ENCODE data around the gene ACSL6.

ACSL6 gene

DNA sequence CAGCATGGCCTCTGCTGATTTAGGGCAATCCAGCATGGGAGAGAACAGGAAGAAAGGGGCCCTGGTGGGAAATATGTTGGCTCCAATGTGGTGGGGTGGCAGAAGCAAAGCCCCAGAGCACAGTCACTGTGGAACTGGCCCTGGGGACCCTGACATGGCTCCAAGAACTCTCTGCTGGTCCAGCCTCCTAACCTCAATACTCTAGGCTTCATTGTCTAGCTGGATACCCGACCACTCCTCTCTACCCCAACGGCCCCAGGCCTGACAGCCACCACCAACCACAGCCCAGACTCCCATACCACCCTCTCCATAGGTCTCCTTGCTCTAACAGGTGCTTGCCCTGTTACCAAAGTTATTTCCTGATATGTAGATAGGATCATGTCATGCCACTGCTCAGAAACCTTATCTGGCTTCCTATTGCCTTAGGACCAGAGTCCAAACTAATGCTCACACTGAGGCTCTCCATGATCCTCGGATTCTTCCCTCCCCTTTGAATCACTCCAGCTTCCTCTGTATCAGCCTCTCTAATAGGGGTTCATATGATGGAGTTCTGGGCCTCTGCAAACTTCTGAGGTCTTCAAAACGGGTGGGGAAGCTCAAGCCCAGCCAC, 12.9 kb downstream of the ACSL6 start:
- DNase-seq = no peak

GRCh38 chr5:131997727-131998117, 13.7 kb downstream of the ACSL6 start:
- DNase-seq = no peak

DNA sequence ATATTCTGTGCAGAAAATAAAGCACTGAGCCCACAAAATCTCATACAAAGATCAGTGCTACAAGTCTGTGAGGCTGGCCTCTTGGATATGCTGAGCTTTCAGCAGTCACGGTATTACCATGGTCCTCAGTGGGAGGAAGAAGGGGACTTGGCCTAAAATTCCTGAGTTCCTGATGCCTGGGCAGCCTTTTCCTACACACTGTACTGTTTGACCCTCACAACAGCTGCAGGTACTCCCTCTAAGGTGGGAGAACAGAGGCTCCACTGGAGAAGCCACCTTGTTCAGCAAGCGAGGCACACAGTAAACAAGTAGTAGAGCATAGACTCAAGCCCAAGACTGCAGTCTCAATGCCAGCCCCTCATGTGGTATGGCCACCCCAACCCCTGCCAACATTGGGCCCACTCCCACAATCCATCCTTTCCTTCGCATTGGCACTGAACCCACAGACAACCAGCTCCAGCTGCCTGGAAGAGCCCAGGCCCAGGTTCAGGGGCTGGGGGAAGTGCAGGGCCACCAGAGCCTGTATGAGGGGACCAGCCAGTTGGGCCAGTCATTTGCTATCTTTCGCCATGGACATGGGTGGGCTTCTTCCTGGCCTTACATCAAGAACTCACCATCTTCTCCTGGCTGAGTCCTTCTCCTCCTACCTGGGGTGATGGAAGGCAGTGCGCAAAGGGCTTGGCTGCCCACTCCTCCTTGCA, 14.3 kb downstream of the ACSL6 start:
- no peak for DNase-seq

DNA sequence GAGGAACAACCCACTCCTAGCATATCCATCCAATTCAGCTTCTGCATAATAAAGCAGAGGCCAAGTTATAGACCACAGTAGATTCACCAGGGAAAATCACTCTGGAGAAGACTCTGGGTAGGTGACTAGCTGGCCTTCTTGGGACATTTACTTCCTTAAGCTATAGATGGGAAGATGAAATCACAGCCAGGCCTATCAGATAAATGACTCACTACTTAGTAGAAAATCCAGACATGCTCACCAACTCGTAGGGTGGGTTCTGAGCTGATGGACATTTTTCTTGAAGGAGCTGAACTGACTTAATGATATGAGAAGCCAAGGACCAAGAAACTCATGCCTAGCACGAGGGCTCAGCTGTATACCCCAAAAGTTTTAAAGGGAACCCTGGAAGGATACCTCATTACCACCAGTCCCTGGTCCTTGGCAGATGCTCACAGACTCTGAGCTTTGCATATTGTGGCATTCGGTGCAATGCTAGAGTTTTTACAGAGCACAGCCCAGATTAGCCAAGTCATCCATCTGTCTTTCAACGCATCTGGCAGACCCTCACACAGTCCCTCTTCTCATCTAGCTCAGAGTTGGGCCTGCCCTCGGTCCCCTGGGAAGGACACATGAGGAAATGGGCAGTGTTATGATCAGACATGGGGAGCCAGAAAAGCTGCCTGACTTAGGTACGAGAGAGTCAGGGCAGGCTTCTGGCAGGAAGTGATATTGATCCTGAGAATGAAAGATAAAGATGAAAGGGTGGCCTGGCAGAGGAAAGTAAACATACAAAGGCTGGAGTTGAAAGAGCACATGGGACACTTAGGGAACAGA, 15.0 kb downstream of the ACSL6 start:
- no peak for DNase-seq

DNA sequence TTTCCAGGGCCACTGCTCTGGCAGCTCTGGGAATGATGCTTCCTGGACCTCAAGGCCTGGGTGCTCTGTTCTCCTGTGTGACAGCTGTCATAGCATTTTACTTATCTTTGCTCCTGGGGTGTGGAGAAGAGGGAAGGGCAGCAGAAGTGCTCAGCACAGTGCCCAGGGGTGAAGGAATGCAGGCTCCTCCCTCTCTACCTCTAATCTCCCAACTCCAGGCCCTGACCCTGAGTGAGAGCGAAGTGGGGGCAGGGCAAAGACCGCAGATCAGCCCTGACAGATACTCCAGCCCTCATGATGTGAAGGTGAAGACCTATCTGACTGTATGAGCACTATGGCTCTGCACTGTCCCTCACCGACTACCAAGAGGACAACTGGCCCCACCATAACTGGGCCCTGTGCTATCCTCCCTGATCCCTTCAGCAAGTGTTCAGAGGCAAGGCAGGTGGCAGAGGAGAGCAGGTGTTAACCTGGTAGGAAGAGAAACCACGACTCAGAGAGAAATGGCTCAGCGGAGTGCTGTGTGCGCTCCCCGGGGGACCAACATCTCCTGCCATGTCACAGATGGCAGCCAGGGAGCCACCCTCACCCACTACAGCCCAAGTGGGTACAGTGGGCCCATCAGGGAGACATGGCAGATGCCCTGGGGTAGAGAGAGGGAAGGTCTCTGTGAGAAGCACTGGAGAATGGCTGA, 16.8 kb downstream of the ACSL6 start:
- DNase-seq = no peak

- no peak for DNase-seq
These were observed 17.4 kb downstream of the ACSL6 start for GRCh38 chr5:131994090-131994489.

GRCh38 chr5:131993676-131994075, 17.8 kb downstream of the ACSL6 start:
- no peak for DNase-seq

DNA sequence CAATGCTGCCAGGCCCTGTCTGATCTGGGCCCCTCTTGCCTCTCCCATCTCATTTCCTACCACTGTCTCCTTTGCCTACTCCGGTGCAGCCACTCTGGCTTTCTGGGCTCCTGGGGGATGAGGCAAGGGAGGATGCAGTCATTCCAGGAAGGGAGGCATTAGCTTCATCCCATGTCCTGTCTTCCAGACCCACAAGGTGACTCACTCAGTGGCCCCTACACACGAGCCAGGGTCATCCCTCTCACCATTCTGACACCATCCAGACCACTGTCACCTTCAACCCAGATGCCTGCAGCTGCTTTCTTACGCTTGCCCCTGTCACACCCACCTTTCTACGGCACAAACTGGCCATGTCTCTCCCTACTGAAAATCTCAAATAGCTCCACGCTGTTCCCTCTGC, 19.1 kb downstream of the ACSL6 start:
- no peak for DNase-seq

DNA sequence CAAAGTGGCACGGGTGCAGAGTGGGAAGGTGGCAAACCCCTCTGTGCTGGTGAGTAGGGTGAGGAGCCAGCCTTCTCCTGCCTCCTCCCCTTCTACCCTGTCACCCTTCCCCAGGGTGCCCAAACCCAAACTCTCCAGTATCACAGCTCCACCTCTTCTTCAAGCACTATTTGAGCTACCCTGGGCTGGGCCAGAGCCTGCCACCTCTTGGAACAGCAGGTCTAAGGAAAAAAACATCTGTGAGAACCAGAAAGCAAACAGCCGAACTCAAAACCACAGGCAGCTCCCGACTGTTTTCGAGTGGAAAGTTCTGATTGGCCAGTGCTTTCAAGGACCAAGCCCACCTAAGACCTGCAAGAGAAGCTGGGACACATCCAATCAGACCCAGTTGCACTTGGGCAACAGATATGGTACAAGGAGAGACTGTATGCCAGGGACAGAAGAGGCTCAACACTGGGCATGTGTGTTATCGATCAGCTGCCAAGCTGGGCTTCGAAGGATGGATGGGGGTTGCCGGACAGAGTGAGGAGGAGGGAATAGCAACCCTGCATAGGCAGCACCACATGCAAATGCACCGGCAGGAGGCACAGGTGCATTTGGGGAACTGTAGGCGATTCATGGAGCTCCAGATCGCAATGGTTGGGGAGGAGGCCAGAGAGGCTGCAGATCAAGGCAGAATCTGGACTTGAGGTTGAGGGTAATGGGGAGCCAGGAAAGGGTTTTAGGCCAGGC, 19.7 kb downstream of the ACSL6 start:
- DNase-seq = no peak

- no peak for DNase-seq
These were observed 20.7 kb downstream of the ACSL6 start for GRCh38 chr5:131990716-131991115.

DNA sequence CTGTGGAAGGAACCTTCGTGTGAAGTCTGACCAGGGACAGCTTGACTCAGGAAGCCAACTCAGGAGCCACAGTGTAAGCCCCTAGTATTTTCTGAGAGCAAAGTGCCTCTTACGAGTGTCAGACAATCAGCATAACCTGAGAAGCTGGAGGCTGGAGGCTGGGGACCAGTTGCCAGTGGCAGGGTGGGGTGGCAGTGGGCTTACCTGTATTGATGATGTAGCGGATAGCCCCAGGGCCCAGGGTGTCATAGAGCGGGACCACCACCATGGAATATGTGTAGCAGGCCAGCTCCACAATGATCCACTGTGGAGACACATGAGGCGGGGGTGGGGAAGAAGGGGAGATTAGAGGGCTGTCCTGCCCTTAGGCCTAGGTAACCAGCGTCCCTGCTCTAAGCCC, 22.9 kb downstream of the ACSL6 start:
- no peak for DNase-seq

- no peak for DNase-seq
These were observed 24.2 kb downstream of the ACSL6 start for GRCh38 chr5:131987251-131987650.

DNA sequence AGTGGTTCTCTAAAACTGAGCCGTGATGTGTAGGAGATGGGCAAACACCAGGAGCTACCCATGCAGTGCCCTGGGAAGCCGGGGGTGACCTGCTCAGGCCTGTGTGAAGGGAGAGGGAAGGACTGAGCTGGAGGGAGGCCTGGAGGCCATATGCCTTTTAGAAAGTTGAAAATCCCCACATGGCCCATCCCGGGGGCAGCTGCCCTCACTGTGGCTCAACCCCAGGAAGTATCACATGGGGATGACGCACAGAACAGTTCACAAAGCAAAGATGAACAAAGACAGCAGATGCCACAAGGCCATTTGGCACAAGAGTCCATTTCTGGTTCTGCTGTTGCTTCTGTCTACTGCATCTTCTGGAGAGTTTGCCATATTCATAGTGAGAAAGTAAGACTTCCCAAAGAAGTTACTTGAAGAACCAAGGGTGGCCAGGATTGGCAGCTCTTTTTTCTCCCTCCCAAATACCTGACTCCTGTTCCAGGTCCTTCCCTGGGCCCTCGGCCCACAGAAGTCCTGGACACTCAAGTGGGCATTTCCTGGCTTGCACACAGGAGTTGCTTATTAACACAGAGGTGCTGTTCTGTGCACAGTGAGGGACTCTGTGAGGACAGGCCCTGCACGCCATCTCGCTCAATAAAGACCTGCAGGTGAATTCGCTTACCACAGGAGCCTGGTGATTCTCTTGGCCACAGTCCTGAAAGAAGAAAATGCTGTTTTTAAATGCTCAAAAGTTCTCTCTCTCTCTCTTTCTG, 25.1 kb downstream of the ACSL6 start:
- no peak for DNase-seq

- DNase-seq = no peak
These were observed 26.3 kb downstream of the ACSL6 start for GRCh38 chr5:131984956-131985665.

DNA sequence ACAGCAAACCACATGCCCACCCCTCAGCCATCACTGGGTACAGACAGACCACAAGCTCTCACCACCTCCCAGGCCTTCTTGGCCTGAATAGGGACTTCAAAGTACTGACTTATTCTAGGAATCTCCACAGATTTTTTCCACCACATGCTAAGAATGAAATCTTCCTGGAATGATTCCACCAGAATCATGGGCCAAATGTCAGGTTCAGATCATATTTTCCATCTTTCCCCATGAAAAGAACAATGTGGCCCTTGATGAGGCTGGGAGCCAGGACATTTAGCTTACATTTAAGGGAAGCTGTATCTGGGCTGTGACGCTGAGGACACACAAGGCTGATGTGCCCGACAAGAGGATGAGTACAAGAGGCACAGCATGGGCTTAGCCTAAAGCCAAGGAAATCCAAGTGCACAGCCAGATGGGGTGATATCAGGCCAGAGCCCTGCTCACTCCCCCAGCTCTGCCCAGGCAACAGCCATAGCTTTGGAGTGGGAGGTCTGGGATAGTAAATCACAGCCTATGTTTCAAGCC, 28.1 kb downstream of the ACSL6 start:
- no peak for DNase-seq

DNA sequence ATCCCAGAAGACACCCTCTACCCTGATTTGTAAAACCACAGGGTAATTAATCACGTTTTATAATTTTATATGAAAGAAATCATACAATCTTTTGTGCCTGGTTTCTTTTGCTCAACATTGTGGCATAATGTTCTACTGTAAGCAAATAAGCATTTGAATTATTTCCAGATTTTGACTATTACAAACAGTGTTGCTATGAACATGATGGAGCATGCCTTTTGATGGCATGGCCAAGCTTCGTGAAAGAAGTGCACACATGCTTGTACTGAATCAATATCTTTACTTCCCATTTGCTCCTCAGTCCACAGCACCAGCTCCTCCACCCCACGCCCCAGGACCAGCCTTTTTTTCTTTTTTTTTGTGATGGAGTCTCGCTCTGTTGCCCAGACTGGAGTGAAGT, 29.9 kb downstream of the ACSL6 start:
- no peak for DNase-seq

- DNase-seq = no peak
These were observed 30.8 kb downstream of the ACSL6 start for GRCh38 chr5:131980696-131981095.

- no peak for DNase-seq
These were observed 31.6 kb downstream of the ACSL6 start for GRCh38 chr5:131979816-131980215.

- no peak for DNase-seq
These were observed 34.2 kb downstream of the ACSL6 start for GRCh38 chr5:131977212-131977604.

DNA sequence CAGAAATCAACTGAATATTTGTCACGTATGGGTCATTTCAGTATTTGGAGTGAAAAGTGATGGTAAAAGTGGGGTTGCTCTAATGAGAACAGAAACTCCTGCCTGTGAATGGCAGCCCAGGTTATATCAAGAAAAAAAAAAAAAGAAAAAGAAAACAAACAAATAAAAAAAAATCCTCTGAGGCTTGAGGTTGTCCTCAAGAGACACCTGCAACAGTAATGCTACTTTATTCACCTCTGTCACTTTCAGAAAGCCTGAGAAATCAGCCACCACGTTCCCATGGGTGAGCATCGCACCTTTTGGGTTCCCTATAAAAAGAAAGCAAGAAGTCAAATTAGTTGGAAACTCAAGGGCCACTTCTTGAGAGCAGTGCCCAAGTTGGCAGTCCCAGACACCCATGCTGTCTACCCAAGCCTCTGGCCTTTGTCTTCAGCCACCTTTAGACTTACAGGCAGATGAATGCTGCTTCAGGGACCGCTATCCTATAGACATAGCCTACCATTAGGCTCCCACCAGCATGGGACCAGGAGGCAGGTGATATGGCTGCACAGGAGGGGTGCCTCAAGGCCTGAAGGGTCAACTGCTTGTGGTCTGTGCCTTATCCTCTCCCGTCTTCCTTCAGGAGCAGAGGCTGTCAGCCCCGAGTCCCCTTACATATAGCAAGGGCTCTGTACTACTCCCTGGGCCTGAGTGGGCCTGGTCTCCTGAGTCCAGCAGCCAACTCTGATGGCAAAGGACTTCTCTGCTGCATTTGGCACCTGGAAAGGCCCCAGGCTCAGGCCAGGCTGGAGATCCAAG, 34.8 kb downstream of the ACSL6 start:
- DNase-seq = no peak
